ENCODE results near the gene TSPAN5.
"Not testable (repeated sequence)": the region's sequence is repeated elsewhere in the genome, so short reads cannot be mapped to it uniquely, and the experiment has no call there.

Gene TSPAN5

GRCh38 chr4:98658287-98659105, at the start of gene TSPAN5:
Gene TSPAN5, minus strand, starts transcription at chr4:98658611.
- peak; percentile 54 to 87 for DNase-seq (ENCODE audit: low read depth in 2 of 2)

DNA sequence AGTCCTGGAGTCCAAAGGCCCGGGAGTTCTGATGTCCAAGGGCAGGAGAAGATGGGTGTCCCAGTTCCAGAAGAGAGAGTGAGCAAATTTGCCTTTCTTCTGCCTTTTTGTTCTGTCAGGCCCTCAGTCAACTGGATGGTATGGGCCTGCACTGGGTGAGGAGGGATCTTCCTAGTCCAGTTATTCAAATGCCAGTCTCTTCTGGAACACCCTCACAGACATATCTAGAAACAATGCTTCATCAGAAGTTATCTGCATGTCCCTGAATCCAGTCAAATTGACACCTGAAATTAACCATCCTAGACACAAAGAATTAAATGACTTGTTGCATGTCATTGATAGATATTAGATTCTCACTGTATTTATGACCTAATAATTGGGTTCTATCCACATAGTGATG, 48.5 kb upstream of the TSPAN5 start:
- no peak for DNase-seq (ENCODE audit: low read depth in 2 of 2)

GRCh38 chr4:98706200-98706813, 47.9 kb upstream of the TSPAN5 start:
- no peak for DNase-seq (ENCODE audit: low read depth in 2 of 2)

DNA sequence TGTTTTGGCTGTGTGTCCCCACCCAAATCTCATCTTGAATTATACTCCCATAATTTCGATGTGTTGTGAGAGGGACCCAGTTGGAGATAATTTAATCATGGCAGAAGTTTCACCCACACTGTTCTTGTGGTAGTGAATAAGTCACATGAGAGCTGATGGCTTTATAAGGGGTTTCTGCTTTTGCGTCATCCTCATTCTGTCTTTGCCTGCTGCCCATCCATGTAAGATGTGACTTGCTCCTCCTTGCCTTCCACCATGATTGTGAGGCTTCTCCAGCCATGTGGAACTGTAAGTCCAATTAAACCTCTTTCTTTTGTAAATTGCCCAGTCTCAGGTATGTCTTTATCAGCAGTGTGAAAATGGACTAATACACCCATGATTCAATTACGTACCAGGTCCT, 47.2 kb upstream of the TSPAN5 start:
- DNase-seq (ENCODE audit: low read depth in 2 of 2) = not testable (repeated sequence)

- DNase-seq (ENCODE audit: low read depth in 2 of 2) = no peak
Measured at GRCh38 chr4:98700656-98701055, 42.2 kb upstream of the TSPAN5 start.

GRCh38 chr4:98694076-98694475, 35.7 kb upstream of the TSPAN5 start:
- DNase-seq (ENCODE audit: low read depth in 2 of 2) = no peak

- no peak for DNase-seq (ENCODE audit: low read depth in 2 of 2)
Measured at GRCh38 chr4:98692411-98692810, 34.0 kb upstream of the TSPAN5 start.

DNA sequence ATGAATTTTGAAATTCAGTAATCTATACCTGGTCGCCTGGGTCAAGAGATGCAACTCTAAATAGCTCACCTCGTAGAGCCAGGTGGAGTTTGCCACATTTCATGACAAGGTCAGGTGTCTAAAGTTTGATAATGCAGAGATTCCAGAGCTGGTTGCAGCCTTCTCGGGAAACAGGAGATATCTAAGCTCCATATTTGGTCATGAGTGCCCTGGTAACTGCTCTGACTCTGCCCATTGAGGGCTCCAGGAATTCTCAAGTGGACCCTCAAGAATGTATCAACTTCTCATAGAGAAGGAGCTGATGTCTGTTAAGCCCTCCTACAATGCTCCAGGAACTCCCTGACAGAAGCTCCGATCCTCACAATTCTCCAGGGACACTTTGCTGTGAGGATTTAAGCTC, 33.2 kb upstream of the TSPAN5 start:
- no peak for DNase-seq (ENCODE audit: low read depth in 2 of 2)

DNA sequence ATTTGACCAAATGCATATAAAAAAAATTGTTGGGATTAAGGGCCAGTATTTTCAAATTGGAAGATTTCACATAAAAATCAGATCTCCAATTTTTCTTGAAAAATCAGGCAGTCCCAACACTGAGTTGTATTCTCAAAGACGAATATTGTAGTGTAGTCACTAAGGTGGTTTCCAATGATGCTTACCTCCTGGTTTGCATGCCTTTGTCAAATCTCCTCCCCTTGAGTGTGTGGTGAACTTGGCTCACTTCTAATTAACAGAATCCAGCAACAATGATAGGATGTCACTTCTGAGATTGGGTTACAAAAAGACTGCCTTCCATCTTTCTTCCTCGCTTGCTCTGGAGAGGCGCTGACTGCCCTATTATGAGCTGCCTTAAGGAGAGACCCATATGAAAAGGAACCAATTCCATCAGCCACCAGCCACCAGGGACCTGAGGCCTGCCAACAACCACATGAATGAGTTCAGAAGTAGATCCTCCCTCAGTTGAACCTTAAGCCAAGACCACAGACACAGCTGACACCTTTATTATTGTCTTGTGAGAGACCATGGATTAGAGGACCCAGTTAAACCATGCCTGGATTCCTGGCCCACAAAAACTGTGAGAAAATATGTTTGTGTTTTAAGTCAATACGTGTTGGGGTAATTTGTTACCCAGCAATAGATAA, 31.2 kb upstream of the TSPAN5 start:
- no peak for DNase-seq (ENCODE audit: low read depth in 2 of 2)

DNA sequence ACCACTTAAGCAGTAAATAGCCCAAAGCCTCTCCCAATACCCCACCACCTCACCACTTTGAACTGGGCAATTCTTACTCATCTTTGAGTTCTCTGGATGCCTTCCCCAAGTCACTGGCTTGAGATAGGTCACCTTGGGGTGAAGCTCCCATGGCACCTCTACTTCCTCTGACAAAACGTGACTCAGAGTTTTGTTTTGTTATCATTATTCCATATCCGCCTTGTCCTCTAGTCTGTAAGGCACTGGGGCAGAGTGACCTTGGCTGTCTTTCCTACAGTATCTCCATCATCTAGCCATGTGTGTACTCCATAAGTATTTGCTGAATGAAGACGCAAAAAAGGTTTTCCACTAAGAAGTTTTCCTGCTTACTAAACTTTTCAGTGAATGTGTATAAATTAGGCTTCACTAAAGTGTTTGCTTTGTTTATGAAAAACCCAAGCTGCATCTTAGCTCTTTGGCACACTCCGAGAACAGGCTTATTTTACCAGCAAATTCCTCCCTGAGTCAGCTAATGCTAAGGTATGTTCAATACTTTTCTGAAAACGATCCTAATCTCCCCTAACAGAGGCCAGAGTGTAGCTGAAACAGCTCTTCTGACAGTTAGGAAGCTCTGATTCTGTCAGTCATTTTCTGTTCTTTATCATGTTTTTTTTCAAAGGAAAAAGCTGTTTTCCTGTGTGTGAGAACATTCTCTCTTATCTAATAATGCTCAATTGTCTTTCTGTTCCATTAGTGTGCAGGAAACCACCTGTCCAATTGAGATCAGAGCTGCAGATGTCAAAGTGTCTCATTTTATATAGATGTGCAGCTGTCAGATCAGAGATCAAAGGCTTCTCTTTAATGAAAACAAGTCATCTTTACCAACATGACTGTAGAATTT, 30.2 kb upstream of the TSPAN5 start:
- no peak for DNase-seq (ENCODE audit: low read depth in 2 of 2)

DNA sequence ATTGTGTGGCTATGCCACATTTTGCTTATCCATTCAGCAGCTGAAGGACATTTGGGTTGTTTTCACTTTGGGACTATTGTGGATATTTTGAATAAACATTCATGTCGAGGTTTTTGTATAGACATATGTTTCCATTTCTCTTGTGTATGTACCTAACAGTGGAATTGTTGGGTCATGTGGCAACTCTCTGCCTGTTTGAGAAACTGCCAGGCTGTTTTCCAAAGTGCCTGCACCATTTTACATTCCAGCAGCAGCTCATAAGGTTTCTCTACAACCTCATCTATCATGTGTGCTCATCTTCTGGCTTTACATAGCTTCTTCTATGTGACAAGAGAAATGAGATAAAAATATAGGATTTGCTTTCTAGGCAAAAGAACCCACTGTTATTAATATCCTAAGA, 29.5 kb upstream of the TSPAN5 start:
- no peak for DNase-seq (ENCODE audit: low read depth in 2 of 2)

DNA sequence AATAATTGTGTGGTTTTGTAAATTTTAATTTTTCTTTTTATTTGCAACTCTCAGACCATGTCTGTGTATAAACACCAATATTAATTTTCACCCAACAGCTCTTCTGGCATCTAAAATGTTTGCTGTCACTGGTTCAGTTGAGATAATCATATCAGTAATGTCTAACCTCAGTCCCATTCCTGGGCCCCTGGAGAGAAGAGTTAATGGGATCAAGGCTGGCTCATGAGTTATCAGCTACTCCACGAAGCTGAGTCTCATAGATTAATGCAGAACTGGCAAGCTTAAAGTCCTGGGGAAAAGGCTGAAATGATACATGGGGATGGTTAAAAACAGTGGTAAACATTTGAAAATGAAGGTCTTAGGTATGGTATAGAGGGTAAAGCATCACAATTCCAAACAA, 28.4 kb upstream of the TSPAN5 start:
- no peak for DNase-seq (ENCODE audit: low read depth in 2 of 2)

DNA sequence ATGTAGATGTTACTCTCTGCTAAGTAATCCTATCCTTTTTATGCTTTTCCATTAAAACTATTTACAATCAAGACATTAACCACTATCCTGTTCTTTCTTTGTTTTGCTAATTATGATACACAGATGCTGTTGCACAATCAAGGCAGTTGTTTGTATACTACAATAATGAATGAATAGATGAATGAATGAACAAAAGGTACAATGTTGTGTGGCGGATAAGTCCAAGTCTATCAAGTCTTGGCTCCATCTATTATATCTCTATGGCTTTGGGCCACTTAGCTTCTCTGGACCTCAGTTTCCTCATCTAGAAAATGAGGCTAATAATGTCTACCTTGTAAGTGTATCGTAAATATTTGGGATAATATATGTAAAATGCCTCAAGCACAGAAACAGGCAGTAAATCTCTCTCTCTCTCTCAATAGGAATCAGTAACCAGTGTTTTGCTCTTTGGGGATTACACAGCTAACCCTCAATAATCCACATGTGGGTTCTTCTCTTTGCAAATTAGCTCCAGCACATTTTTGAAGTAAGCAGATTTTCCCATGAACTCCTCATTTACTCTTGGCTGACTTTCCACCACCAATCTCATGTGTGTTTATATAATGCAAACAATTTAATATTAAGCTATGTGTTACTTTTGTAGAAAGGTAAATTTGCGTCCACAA, 27.8 kb upstream of the TSPAN5 start:
- no peak for DNase-seq (ENCODE audit: low read depth in 2 of 2)

- DNase-seq (ENCODE audit: low read depth in 2 of 2) = no peak
Measured at GRCh38 chr4:98685225-98686042, 27.0 kb upstream of the TSPAN5 start.

- DNase-seq (ENCODE audit: low read depth in 2 of 2) = no peak
Measured at GRCh38 chr4:98682719-98683118, 24.3 kb upstream of the TSPAN5 start.

GRCh38 chr4:98680806-98681205, 22.4 kb upstream of the TSPAN5 start:
- no peak for DNase-seq (ENCODE audit: low read depth in 2 of 2)

- no peak for DNase-seq (ENCODE audit: low read depth in 2 of 2)
Measured at GRCh38 chr4:98679738-98680137, 21.3 kb upstream of the TSPAN5 start.

GRCh38 chr4:98677799-98678198, 19.4 kb upstream of the TSPAN5 start:
- no peak for DNase-seq (ENCODE audit: low read depth in 2 of 2)

DNA sequence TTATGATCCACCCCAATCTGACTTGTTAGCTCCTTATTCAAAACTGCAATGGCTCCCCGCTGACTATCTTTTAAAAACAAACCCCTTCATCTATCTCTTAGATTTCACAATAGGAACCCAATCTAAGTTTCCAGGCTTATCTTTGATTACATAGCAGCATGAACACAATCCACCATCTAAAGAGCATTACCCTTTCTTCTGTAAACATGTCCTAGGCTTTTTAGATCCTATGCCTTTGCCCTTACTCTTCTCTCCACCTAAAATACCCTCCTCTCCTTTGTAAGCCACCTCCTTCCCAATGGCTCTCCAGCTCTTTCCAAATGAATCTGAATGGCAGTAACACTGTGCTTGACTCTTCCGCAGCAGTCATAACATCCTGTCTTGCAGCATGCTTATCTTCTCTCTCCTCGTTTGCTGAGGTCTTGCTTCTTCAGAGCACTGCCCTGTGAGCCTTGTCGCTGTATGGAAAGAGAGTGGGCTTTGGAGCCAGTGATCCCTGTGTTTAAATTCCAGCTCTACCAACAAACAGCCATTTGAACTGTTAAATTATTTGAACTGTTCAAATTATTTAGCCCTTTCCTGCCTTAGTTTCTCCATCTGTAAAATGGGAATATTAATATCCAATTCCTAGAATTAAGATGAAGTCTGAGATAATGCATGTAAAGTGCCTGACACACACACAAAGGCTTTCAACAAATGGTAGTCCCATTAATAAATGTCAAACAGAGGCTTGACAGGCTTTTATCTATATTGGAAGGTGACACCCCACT, 16.2 kb upstream of the TSPAN5 start:
- no peak for DNase-seq (ENCODE audit: low read depth in 2 of 2)

GRCh38 chr4:98673978-98674377, 15.6 kb upstream of the TSPAN5 start:
- no peak for DNase-seq (ENCODE audit: low read depth in 2 of 2)

Data from stimulated activated CD8-positive, alpha-beta memory T cell treated with anti-CD3 and anti-CD28 coated beads, Interleukin-7, amount 100 ng/mL, for 4 hours (primary cell).